SK-N-SH treated with all-trans-retinoic acid at 6 μM for 48 hours (cell line): ENCODE data around the gene SLC2A1.

Experiments used
- ARNTL ChIP-seq: fragments of 450-650 bp; formaldehyde crosslinking; IDR thresholded peaks from 2 replicates; pipeline ENCODE4 v1.5.0; 2020; ENCODE audit warnings: low read depth, mild to moderate bottlenecking, moderate library complexity, borderline replicate concordance
- BACH2 ChIP-seq: fragments of 250-450 bp; sonication (Bioruptor Pico); IDR thresholded peaks from 2 replicates; pipeline ENCODE4 v1.9.0; 2021; ENCODE audit warnings: mild to moderate bottlenecking, borderline replicate concordance
- CSDC2 ChIP-seq: fragments of 250-450 bp; sonication (Bioruptor Pico); IDR thresholded peaks from 2 replicates; pipeline ENCODE4 v1.5.0; 2020; ENCODE audit warnings: mild to moderate bottlenecking, moderate library complexity
- GLIS3 ChIP-seq: fragments of 250-450 bp; sonication (Bioruptor Pico); IDR thresholded peaks from 2 replicates; pipeline ENCODE4 v1.5.0; 2020; ENCODE audit warnings: mild to moderate bottlenecking, moderate library complexity
- ISL1 ChIP-seq: fragments of 250-450 bp; sonication (Bioruptor Pico); IDR thresholded peaks from 2 replicates; pipeline ENCODE4 v2.1.2; 2022; ENCODE audit warnings: mild to moderate bottlenecking, moderate library complexity
- RARB ChIP-seq: fragments of 250-450 bp; sonication (Bioruptor Pico); IDR thresholded peaks from 2 replicates; pipeline ENCODE4 v1.8.0; 2021; ENCODE audit warnings: mild to moderate bottlenecking, moderate library complexity
- SNAI2 ChIP-seq: fragments of 250-450 bp; sonication (Bioruptor Pico); IDR thresholded peaks from 2 replicates; pipeline ENCODE4 v1.5.0; 2020; ENCODE audit warnings: mild to moderate bottlenecking, moderate library complexity
- TCF4 ChIP-seq: fragments of 250-450 bp; sonication (Bioruptor Pico); IDR thresholded peaks from 2 replicates; pipeline ENCODE4 v1.8.0; 2021; ENCODE audit warnings: mild to moderate bottlenecking, moderate library complexity, borderline replicate concordance
- ZC3H10 ChIP-seq: fragments of 250-450 bp; sonication (Bioruptor Pico); IDR thresholded peaks from 2 replicates; pipeline ENCODE4 v1.5.1; 2021; ENCODE audit warnings: mild to moderate bottlenecking, moderate library complexity
- ZNF565 ChIP-seq: fragments of 450-650 bp; formaldehyde crosslinking; conservative IDR thresholded peaks from 2 replicates; pipeline ENCODE4 v1.5.0; 2020; ENCODE audit warnings: low read depth, mild to moderate bottlenecking, moderate library complexity
- ZNF70 ChIP-seq: fragments of 450-650 bp; formaldehyde crosslinking; IDR thresholded peaks from 2 replicates; pipeline ENCODE4 v1.5.0; 2020; ENCODE audit warnings: mild to moderate bottlenecking, moderate library complexity
- TF ChIP-seq, protein P1 (sequence below): fragments of 250-450 bp; sonication (Bioruptor Pico); IDR thresholded peaks from 2 replicates; pipeline ENCODE4 v1.8.0; 2020; ENCODE audit warnings: mild to moderate bottlenecking, moderate library complexity, borderline replicate concordance

DNA sequence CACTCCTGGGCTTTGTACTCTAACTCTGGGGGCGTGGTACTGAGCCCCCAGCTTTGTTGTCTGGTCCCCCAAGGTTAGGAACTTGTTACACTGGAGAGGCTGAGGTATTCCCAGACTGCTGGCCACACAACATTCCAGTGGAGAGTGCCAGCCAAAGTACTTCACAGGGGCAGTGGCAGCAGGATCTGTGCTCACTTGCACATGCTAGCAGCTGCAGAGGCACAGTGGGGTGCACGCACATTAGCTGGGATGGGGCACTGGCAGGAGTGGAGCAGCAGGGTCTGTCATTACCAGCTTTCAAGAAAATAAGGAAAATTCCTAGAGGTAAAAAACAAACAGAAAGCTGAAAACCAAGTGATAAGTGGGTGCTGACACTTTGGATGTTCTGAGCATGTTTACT, 81.3 kb downstream of the SLC2A1 start:
- TF ChIP-seq ZNF565 (CRISPR knock-in tag) (no peak), GLIS3 (CRISPR knock-in tag) (no peak), CSDC2 (CRISPR knock-in tag) (no peak), ARNTL (CRISPR knock-in tag) (no peak), RARB (CRISPR knock-in tag) (no peak), BACH2 (CRISPR knock-in tag) (no peak), ISL1 (no peak), TCF4 (CRISPR knock-in tag) (no peak), SNAI2 (CRISPR knock-in tag) (no peak), ZNF70 (CRISPR knock-in tag) (no peak), ZC3H10 (CRISPR knock-in tag) (no peak)
- TF ChIP-seq, protein P1, sequence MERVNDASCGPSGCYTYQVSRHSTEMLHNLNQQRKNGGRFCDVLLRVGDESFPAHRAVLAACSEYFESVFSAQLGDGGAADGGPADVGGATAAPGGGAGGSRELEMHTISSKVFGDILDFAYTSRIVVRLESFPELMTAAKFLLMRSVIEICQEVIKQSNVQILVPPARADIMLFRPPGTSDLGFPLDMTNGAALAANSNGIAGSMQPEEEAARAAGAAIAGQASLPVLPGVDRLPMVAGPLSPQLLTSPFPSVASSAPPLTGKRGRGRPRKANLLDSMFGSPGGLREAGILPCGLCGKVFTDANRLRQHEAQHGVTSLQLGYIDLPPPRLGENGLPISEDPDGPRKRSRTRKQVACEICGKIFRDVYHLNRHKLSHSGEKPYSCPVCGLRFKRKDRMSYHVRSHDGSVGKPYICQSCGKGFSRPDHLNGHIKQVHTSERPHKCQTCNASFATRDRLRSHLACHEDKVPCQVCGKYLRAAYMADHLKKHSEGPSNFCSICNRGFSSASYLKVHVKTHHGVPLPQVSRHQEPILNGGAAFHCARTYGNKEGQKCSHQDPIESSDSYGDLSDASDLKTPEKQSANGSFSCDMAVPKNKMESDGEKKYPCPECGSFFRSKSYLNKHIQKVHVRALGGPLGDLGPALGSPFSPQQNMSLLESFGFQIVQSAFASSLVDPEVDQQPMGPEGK (CRISPR knock-in tag): no peak
